Caco-2 (cell line): Measurements from ENCODE around the gene BLVRB. TPM values are rescaled to one million over a fixed set of nuclear protein-coding genes. Genes with fewer than 3 reads are reported as not detected.

Source experiments
- BruUV-seq: library from RNA; stranded (reverse); fragments of 400-500 nt; replicated peaks from 2 replicates; lab custom pipeline; 2021; lab: Mats Ljungman, UMichigan
- CTCF ChIA-PET: fragments of 300-600 bp; sonication (Branson Sonifier 250); formaldehyde crosslinking; loops from one replicate; lab custom pipeline; 2022; ENCODE audit warnings: antibody characterized with exemption; lab: Charles Lee
- POLR2A ChIA-PET: fragments of 300-600 bp; sonication (Branson Sonifier 250); formaldehyde crosslinking; loops from one replicate; lab custom pipeline; 2022; ENCODE audit warnings: antibody characterized with exemption; lab: Charles Lee
- DNase-seq, 2 experiments: peaks; one replicate each; pipeline versions ENCODE4 v3.0.0 to v3.0.0-alpha.2; 2020 to 2022
- H3K27me3 ChIP-seq: replicated peaks from 2 replicates; pipeline ENCODE4 v1.6.0; 2011; ENCODE audit warnings: low read length; ENCODE audit not compliant: control insufficient read depth, insufficient read depth
- H3K36me3 ChIP-seq: 2 replicates; pipeline ENCODE4 v1.5.1; 2011; ENCODE audit warnings: low read length; ENCODE audit not compliant: control insufficient read depth, insufficient read depth
- H3K4me1 ChIP-seq: fragments of 250-450 bp; sonication (Bioruptor Pico); 2 replicates; pipeline ENCODE4 v1.5.1; 2020; ENCODE audit warnings: mild to moderate bottlenecking
- H3K4me3 ChIP-seq: 2 replicates; pipeline ENCODE4 v1.5.1; 2011; ENCODE audit warnings: low read depth, mild to moderate bottlenecking, control low read depth, low read length
- H3K9me3 ChIP-seq: fragments of 250-450 bp; sonication (Bioruptor Pico); 2 replicates; pipeline ENCODE4 v1.5.1; 2020; ENCODE audit warnings: mild to moderate bottlenecking, moderate library complexity
- H3K27ac Mint-ChIP-seq: one replicate; pipeline ENCODE4 v1.8.0; 2022; ENCODE audit warnings: mixed read lengths; ENCODE audit not compliant: unreplicated experiment
- H3K27me3 Mint-ChIP-seq: one replicate; pipeline ENCODE4 v1.8.0; 2022; ENCODE audit warnings: mixed read lengths; ENCODE audit not compliant: insufficient read depth, unreplicated experiment
- H3K36me3 Mint-ChIP-seq: one replicate; pipeline ENCODE4 v1.8.0; 2022; ENCODE audit warnings: mild to moderate bottlenecking, mixed read lengths; ENCODE audit not compliant: insufficient read depth, unreplicated experiment
- H3K4me1 Mint-ChIP-seq: one replicate; pipeline ENCODE4 v1.8.0; 2022; ENCODE audit warnings: low read depth, mixed read lengths; ENCODE audit not compliant: unreplicated experiment
- H3K4me3 Mint-ChIP-seq: one replicate; pipeline ENCODE4 v1.8.0; 2022; ENCODE audit warnings: mild to moderate bottlenecking, moderate library complexity, mixed read lengths; ENCODE audit not compliant: unreplicated experiment
- H3K9me3 Mint-ChIP-seq: one replicate; pipeline ENCODE4 v1.8.0; 2022; ENCODE audit warnings: mixed read lengths; ENCODE audit not compliant: unreplicated experiment
- CTCF ChIP-seq, 2 experiments: fragments of 200-600 bp in 1 of 2; IDR thresholded peaks; 1 replicate in 1 of 2; 2 replicates in 1 of 2; pipeline versions ENCODE4 v1.5.1 to v1.8.0; 2011 to 2022; ENCODE audit warnings: antibody characterized with exemption in 1 of 2, control low read depth in 1 of 2, inconsistent platforms in 1 of 2, low read depth in 1 of 2, low read length in 1 of 2, mild to moderate bottlenecking in 1 of 2, moderate library complexity in 1 of 2; ENCODE audit not compliant: insufficient read depth in 1 of 2, severe bottlenecking in 1 of 2, unreplicated experiment in 1 of 2
- intact Hi-C: fragments of 100-400 bp; cut with micrococcal nuclease; formaldehyde crosslinking; loops from one replicate; pipeline ENCODE4 v1.10.0; 2022; ENCODE audit not compliant: unreplicated experiment
- total RNA-seq: library from RNA; stranded (reverse); gene quantifications from 2 replicates; pipeline ENCODE4 v1.2.3, GENCODE V29; 2022

Gene BLVRB
- total RNA-seq, 1 experiment from 2014 or later: 101 TPM

- Histone ChIP-seq H3K27me3 (no peaks in the 10 kb centered on the region), H3K4me1 (no peaks in the 10 kb centered on the region), H3K36me3 (no peaks in the 10 kb centered on the region), H3K4me3 (0 out of 2 replicates have a peak overlapping the region, but pooled peaks have one; percentile 12), H3K9me3 (no peaks in the 10 kb centered on the region)
- ChIA-PET CTCF (interaction anchor here (0.5 to 1.2 kb wide), 3 partner anchors 11 to 207 kb away, joined by 3 to 5 read pairs (median 4); no protein-coding TSS in a partner anchor), POLR2A (interaction anchor here (0.6 kb wide), 1 partner anchor 532 kb away, joined by 3 read pairs; no protein-coding TSS in a partner anchor)
- peak overlapping the region; percentile 58 for H3K4me3 Mint-ChIP-seq
- no peak overlapping the region for H3K27ac Mint-ChIP-seq
- intact Hi-C loops: no loop called here
- H3K36me3 Mint-ChIP-seq: no peaks in the 10 kb centered on the region
- H3K9me3 Mint-ChIP-seq: no peaks in the 10 kb centered on the region
- H3K27me3 Mint-ChIP-seq: peaks cover 16% of the 10 kb centered on the region
- TF ChIP-seq CTCF (IDR thresholded peaks at IDR 0.05; ENCODE audit: insufficient read depth in 1 of 2, low read depth in 1 of 2, low read length in 1 of 2, severe bottlenecking in 1 of 2, unreplicated experiment in 1 of 2): no peak
- DNase-seq: peak in 1 of 2 experiments; percentile 59
- no peaks in the 10 kb centered on the region for H3K4me1 Mint-ChIP-seq
- BruUV-seq: no TSS peak
Measured at GRCh38 chr19:40512473-40513344, 47.2 kb upstream of the BLVRB start.

GRCh38 chr19:40512110-40512472, 46.5 kb upstream of the BLVRB start:
- H3K27me3 ChIP-seq: no peaks in the 10 kb centered on the region
- Mint-ChIP-seq H3K27me3 (peaks cover 16% of the 10 kb centered on the region), H3K4me1 (no peaks in the 10 kb centered on the region), H3K36me3 (no peaks in the 10 kb centered on the region), H3K4me3 (peak overlapping the region; percentile 58), H3K27ac (no peak overlapping the region), H3K9me3 (no peaks in the 10 kb centered on the region)
- H3K4me3 ChIP-seq: 0 out of 2 replicates have a peak overlapping the region, but pooled peaks have one; percentile 12
- POLR2A ChIA-PET: no interaction called here
- H3K36me3 ChIP-seq: no peaks in the 10 kb centered on the region
- H3K9me3 ChIP-seq: no peaks in the 10 kb centered on the region
- no peak for TF ChIP-seq CTCF (IDR thresholded peaks at IDR 0.05; ENCODE audit: insufficient read depth in 1 of 2, low read depth in 1 of 2, low read length in 1 of 2, severe bottlenecking in 1 of 2, unreplicated experiment in 1 of 2)
- CTCF ChIA-PET: interaction anchor here (0.5 to 1.2 kb wide), 2 partner anchors 82 to 207 kb away, joined by 4 to 5 read pairs; no protein-coding TSS in a partner anchor
- BruUV-seq: no TSS peak
- H3K4me1 ChIP-seq: no peaks in the 10 kb centered on the region
- DNase-seq: no peak
- intact Hi-C loops: no loop called here

DNA sequence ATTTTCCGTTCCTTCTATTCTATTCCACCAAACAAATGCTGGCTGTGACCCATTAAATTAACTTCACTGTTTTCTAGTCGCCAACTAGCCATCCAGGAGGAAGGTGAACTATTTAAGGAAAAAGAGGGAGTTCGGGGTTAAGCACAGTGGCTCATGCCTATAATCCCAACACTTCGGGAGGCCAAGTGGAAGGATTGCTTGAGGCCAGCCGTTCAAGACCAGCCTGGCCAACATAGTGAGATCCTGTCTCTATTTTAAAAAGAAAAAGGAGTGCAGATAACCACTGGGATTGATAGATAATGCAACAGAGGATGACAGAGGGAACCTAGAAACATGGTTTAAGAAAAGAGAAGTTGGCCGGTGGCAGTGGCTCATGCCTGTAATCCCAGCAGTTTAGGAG, 45.9 kb upstream of the BLVRB start:
- Histone ChIP-seq H3K36me3 (no peaks in the 10 kb centered on the region), H3K27me3 (no peaks in the 10 kb centered on the region), H3K4me1 (no peaks in the 10 kb centered on the region), H3K9me3 (no peaks in the 10 kb centered on the region), H3K4me3 (no peak overlapping the region)
- no peak overlapping the region for H3K4me3 Mint-ChIP-seq
- no peak for DNase-seq
- no peaks in the 10 kb centered on the region for H3K9me3 Mint-ChIP-seq
- BruUV-seq: no TSS peak
- intact Hi-C loops: no loop called here
- CTCF ChIA-PET: no interaction called here
- H3K27me3 Mint-ChIP-seq: peaks cover 13% of the 10 kb centered on the region
- no peaks in the 10 kb centered on the region for H3K4me1 Mint-ChIP-seq
- POLR2A ChIA-PET: no interaction called here
- no peak for TF ChIP-seq CTCF (IDR thresholded peaks at IDR 0.05; ENCODE audit: insufficient read depth in 1 of 2, low read depth in 1 of 2, low read length in 1 of 2, severe bottlenecking in 1 of 2, unreplicated experiment in 1 of 2)
- H3K36me3 Mint-ChIP-seq: no peaks in the 10 kb centered on the region
- H3K27ac Mint-ChIP-seq: no peak overlapping the region
